ENCODE measurements around the gene RBM25. TPM values are rescaled to one million over a fixed set of nuclear protein-coding genes. Genes with fewer than 3 reads are reported as not detected.
"Not testable (repeated sequence)": the region's sequence is repeated elsewhere in the genome, so short reads cannot be mapped to it uniquely, and the experiment has no call there.

The RBM25 gene
- total RNA-seq, 4 donors from 2014 or later: 53.1 to 157 (median 96.4) TPM

DNA sequence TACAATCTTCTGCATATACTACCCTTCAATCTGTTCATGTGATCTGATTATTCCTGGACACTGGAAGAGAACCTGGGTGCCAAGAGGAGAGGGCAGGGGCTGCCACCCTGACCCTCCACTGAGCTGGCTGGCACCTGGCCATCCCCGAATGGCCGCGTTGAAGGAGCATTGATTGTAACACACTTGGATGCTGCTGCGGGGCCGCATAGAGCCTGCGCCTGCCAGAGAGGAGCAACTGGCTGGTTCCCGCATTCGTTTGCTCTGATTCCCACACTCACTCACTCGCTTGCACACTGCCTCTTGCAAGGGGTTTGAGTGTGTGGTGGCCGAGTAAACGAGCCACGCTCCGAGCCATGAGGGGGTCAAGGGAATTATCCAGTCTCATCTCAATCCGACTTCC is 110.4 kb downstream of the RBM25 start:
- no peaks in the 10 kb centered on the region for H3K27me3 ChIP-seq
- TF ChIP-seq POLR2AphosphoS5 (IDR thresholded peaks at IDR 0.05) (no peak), POLR2A (IDR thresholded peaks at IDR 0.05) (no peak), EP300 (IDR thresholded peaks at IDR 0.05; ENCODE audit: low read depth) (no peak)
- TF ChIP-seq, protein P1, sequence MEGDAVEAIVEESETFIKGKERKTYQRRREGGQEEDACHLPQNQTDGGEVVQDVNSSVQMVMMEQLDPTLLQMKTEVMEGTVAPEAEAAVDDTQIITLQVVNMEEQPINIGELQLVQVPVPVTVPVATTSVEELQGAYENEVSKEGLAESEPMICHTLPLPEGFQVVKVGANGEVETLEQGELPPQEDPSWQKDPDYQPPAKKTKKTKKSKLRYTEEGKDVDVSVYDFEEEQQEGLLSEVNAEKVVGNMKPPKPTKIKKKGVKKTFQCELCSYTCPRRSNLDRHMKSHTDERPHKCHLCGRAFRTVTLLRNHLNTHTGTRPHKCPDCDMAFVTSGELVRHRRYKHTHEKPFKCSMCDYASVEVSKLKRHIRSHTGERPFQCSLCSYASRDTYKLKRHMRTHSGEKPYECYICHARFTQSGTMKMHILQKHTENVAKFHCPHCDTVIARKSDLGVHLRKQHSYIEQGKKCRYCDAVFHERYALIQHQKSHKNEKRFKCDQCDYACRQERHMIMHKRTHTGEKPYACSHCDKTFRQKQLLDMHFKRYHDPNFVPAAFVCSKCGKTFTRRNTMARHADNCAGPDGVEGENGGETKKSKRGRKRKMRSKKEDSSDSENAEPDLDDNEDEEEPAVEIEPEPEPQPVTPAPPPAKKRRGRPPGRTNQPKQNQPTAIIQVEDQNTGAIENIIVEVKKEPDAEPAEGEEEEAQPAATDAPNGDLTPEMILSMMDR (IDR thresholded peaks at IDR 0.05): no peak
- no peak overlapping the region for H3K4me3 ChIP-seq
- H3K9me3 ChIP-seq: no peaks in the 10 kb centered on the region
- in situ Hi-C loops (cut with MboI; ENCODE audit: low pct_ligation_motif_present in 1 of 4, low pct_unique_long_range_greater_than_20kb in 1 of 4, low sequenced_read_pairs in 3 of 4) (no loop called here), intact Hi-C loops (cut with DNase I; ENCODE audit: low total_unique reads) (no loop called here)
- H3K27ac ChIP-seq: no peak overlapping the region
- DNase-seq: no peak
- peaks cover 0 to 52% (median 21%) of the 10 kb centered on the region in 4 donors for H3K36me3 ChIP-seq
- WGBS, 2 donors (ENCODE audit: low coverage in 1 of 2): 92% methylated on average over 14 of the region's 14 CpGs; no CpG with 5 or more reads in 1 of the 2 donors
- peaks cover 0 to 14% (median 4%) of the 10 kb centered on the region in 4 donors for H3K4me1 ChIP-seq

DNA sequence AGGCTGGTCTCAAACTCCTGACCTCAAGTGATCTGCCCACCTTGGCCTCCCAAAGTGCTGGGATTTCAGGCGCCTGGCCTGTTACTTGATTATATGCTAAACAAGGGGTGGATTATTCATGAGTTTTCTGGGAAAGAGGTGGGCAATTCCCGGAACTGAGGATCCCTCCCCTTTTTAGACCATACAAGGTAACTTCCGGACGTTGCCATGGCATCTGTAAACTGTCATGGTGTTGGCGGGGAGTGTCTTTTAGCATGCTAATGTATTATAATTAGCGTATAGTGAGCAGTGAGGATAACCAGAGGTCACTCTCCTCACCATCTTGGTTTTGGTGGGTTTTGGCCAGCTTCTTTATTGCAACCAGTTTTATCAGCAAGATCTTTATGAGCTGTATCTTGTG is 111.5 kb downstream of the RBM25 start:
- intact Hi-C loops (cut with DNase I; ENCODE audit: low total_unique reads): loop anchor here (5.0 kb wide), 1 partner anchor 1317 kb away; no protein-coding TSS in a partner anchor
- H3K27me3 ChIP-seq; DNase-seq; in situ Hi-C loops (cut with MboI; ENCODE audit: low pct_ligation_motif_present in 1 of 4, low pct_unique_long_range_greater_than_20kb in 1 of 4, low sequenced_read_pairs in 3 of 4); H3K27ac ChIP-seq; H3K9me3 ChIP-seq; H3K4me3 ChIP-seq: not testable (repeated sequence)
- peaks cover 0 to 55% (median 22%) of the 10 kb centered on the region in 4 donors for H3K36me3 ChIP-seq
- 81 to 96% methylated on average over 4 to 6 of the region's 6 CpGs for WGBS, 2 donors (ENCODE audit: low coverage in 1 of 2)
- peaks cover 0 to 14% (median 4%) of the 10 kb centered on the region in 4 donors for H3K4me1 ChIP-seq

DNA sequence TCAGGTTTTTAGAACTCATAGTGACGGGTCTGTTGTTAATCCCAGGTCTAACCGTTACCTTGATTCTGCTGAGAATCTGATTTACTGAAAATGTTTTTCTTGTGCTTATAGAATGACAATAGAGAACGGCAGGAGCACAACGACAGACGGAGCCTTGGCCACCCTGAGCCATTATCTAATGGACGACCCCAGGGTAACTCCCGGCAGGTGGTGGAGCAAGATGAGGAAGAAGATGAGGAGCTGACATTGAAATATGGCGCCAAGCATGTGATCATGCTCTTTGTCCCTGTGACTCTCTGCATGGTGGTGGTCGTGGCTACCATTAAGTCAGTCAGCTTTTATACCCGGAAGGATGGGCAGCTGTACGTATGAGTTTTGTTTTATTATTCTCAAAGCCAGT is 112.4 kb downstream of the RBM25 start:
- TF ChIP-seq POLR2AphosphoS5 (IDR thresholded peaks at IDR 0.05): no peak
- TF ChIP-seq, protein P1 (IDR thresholded peaks at IDR 0.05): no peak
- no peak for TF ChIP-seq POLR2A (IDR thresholded peaks at IDR 0.05)
- no peak for TF ChIP-seq EP300 (IDR thresholded peaks at IDR 0.05; ENCODE audit: low read depth)
- no peak for DNase-seq
- Histone ChIP-seq H3K4me1 (peaks cover 0 to 14% (median 4%) of the 10 kb centered on the region in 4 donors), H3K27ac (no peak overlapping the region), H3K36me3 (peaks cover 0 to 59% (median 26%) of the 10 kb centered on the region in 4 donors), H3K4me3 (no peak overlapping the region), H3K9me3 (no peaks in the 10 kb centered on the region), H3K27me3 (no peaks in the 10 kb centered on the region)
- in situ Hi-C loops (cut with MboI; ENCODE audit: low pct_ligation_motif_present in 1 of 4, low pct_unique_long_range_greater_than_20kb in 1 of 4, low sequenced_read_pairs in 3 of 4): no loop called here
- WGBS, 2 donors (ENCODE audit: low coverage in 1 of 2): 90% methylated on average over 6 to 11 of the region's 11 CpGs
- intact Hi-C loops (cut with DNase I; ENCODE audit: low total_unique reads): loop anchor here (5.0 kb wide), 1 partner anchor 1317 kb away; no protein-coding TSS in a partner anchor

DNA sequence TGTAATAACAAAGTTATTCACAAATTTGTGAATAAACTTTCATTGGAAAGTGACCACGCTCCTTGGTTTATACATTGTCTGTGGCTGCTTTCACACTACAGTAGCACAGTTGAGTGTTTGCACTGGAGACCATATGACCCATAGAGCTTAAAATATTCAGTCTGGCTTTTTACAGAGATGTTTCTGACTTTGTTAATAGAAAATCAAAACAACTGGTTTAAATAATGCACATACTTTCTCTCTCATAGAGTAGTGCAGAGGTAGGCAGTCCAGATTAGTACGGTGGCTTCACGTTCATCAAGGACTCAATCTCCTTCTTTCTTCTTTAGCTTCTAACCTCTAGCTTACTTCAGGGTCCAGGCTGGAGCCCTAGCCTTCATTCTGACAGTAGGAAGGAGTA is 114.2 kb downstream of the RBM25 start:
- TF ChIP-seq, protein P1 (IDR thresholded peaks at IDR 0.05): no peak
- TF ChIP-seq POLR2AphosphoS5 (IDR thresholded peaks at IDR 0.05): no peak
- no peak for TF ChIP-seq POLR2A (IDR thresholded peaks at IDR 0.05)
- TF ChIP-seq EP300 (IDR thresholded peaks at IDR 0.05; ENCODE audit: low read depth): no peak
- H3K4me1 ChIP-seq: peaks cover 0 to 5% (median 2%) of the 10 kb centered on the region in 4 donors
- H3K9me3 ChIP-seq: no peaks in the 10 kb centered on the region
- H3K4me3 ChIP-seq: no peak overlapping the region
- in situ Hi-C loops (cut with MboI; ENCODE audit: low pct_ligation_motif_present in 1 of 4, low pct_unique_long_range_greater_than_20kb in 1 of 4, low sequenced_read_pairs in 3 of 4): no loop called here
- 86 to 94% methylated on average over 3 of the region's 3 CpGs for WGBS, 2 donors (ENCODE audit: low coverage in 1 of 2)
- intact Hi-C loops (cut with DNase I; ENCODE audit: low total_unique reads): loop anchor here (5.0 kb wide), 1 partner anchor 1315 kb away; no protein-coding TSS in a partner anchor
- H3K27ac ChIP-seq: no peak overlapping the region
- DNase-seq: no peak
- H3K27me3 ChIP-seq: no peaks in the 10 kb centered on the region
- peaks cover 0 to 66% (median 32%) of the 10 kb centered on the region in 4 donors for H3K36me3 ChIP-seq
